Measurements from ENCODE around the gene FUZ. TPM values are rescaled to one million over a fixed set of nuclear protein-coding genes. Genes with fewer than 3 reads are reported as not detected.
A peak's percentile ranks its signal among the peaks of the same experiment; 100 is the strongest.

The FUZ gene
- total RNA-seq, 2 experiments from 2014 or later, result 15.6 to 18.8 TPM

- Mint-ChIP-seq H3K4me3 (no peak overlapping the region), H3K9me3 (ENCODE audit: low read depth) (no peaks in the 10 kb centered on the region), H3K27me3 (no peaks in the 10 kb centered on the region), H3K27ac (no peak overlapping the region), H3K4me1 (peaks cover 26% of the 10 kb centered on the region), H3K36me3 (ENCODE audit: low read depth) (peaks cover 14% of the 10 kb centered on the region)
- ChIA-PET POLR2A (no interaction called here), CTCF (interaction anchor here (0.7 kb wide), 1 partner anchor 92 kb away, joined by 3 read pairs; no protein-coding TSS in a partner anchor)
- ATAC-seq (no peak), DNase-seq (no peak)
- intact Hi-C loops (cut with DNase I, micrococcal nuclease), result no loop called here
Measured at GRCh38 chr19:49771674-49772139, 41.4 kb downstream of the FUZ start.

- Mint-ChIP-seq H3K36me3 (ENCODE audit: low read depth) (peaks cover 14% of the 10 kb centered on the region), H3K27me3 (no peaks in the 10 kb centered on the region), H3K4me1 (peaks cover 37% of the 10 kb centered on the region), H3K27ac (no peak overlapping the region), H3K4me3 (no peak overlapping the region), H3K9me3 (ENCODE audit: low read depth) (no peaks in the 10 kb centered on the region)
- intact Hi-C loops (cut with DNase I, micrococcal nuclease), result no loop called here
- DNase-seq (no peak), ATAC-seq (no peak)
- ChIA-PET CTCF (interaction anchor here (0.7 kb wide), 1 partner anchor 105 kb away, joined by 3 read pairs; no protein-coding TSS in a partner anchor), POLR2A (no interaction called here)
Measured at GRCh38 chr19:49770529-49770928, 42.6 kb downstream of the FUZ start.

- no peak for DNase-seq
- ATAC-seq, result no peak
- H3K36me3 Mint-ChIP-seq (ENCODE audit: low read depth), result peaks cover 9% of the 10 kb centered on the region
- H3K4me1 Mint-ChIP-seq, result peaks cover 36% of the 10 kb centered on the region
- intact Hi-C loops (cut with DNase I, micrococcal nuclease), result loop anchor here (2.0 to 5.0 kb wide), 2 partner anchors 51 to 316 kb away; partner anchors contain the start of genes ALDH16A1 (in 1 of the 2) and PIH1D1 (in 1 of the 2)
- H3K9me3 Mint-ChIP-seq (ENCODE audit: low read depth), result no peaks in the 10 kb centered on the region
- ChIA-PET POLR2A (no interaction called here), CTCF (no interaction called here)
- H3K27me3 Mint-ChIP-seq, result no peaks in the 10 kb centered on the region
- H3K4me3 Mint-ChIP-seq, result peak overlapping the region; percentile 94
- peak overlapping the region; percentile 66 for H3K27ac Mint-ChIP-seq
Measured at GRCh38 chr19:49767967-49768581, 45.0 kb downstream of the FUZ start.

GRCh38 chr19:49767381-49767780 is 45.7 kb downstream of the FUZ start:
- Mint-ChIP-seq H3K36me3 (ENCODE audit: low read depth) (peaks cover 6% of the 10 kb centered on the region), H3K4me3 (peak overlapping the region; percentile 94), H3K27ac (peak overlapping the region; percentile 66), H3K27me3 (no peaks in the 10 kb centered on the region), H3K9me3 (ENCODE audit: low read depth) (no peaks in the 10 kb centered on the region), H3K4me1 (peaks cover 36% of the 10 kb centered on the region)
- intact Hi-C loops (cut with DNase I, micrococcal nuclease), result loop anchor here (2.0 to 5.0 kb wide), 2 partner anchors 51 to 315 kb away; partner anchors contain the start of genes ALDH16A1 (in 1 of the 2) and PIH1D1 (in 1 of the 2)
- ATAC-seq, result no peak
- ChIA-PET CTCF (interaction anchor here (1.1 kb wide), 1 partner anchor 100 kb away, joined by 3 read pairs; the partner anchor contains the start of gene PNKP), POLR2A (interaction anchor here (0.7 to 1.3 kb wide), 3 partner anchors 49 to 175 kb away, joined by 3 to 7 read pairs (median 5); no protein-coding TSS in a partner anchor)
- no peak for DNase-seq

GRCh38 chr19:49766930-49767299 is 46.2 kb downstream of the FUZ start, which contains the start of gene AP2A1:
Gene AP2A1 (plus strand): TSS chr19:49767001. CDS start chr19:49767134, 133 bp downstream.
- H3K4me3 Mint-ChIP-seq, result peak within 1 kb of the TSS; percentile 94
- intact Hi-C loops (cut with DNase I, micrococcal nuclease), result loop anchor here (1.0 to 5.0 kb wide), 21 partner anchors 41 to 774 kb away; partner anchors contain the start of genes AKT1S1 (in 2 of the 2), FUZ (in 2 of the 2), PIH1D1 (in 2 of the 2) and TBC1D17 (in 2 of the 2)
- H3K36me3 Mint-ChIP-seq (ENCODE audit: low read depth), result peaks cover 6% of the 10 kb centered on the region
- H3K4me1 Mint-ChIP-seq, result peaks cover 36% of the 10 kb centered on the region
- DNase-seq (no peak), ATAC-seq (no peak)
- H3K27ac Mint-ChIP-seq, result peak within 1 kb of the TSS; percentile 93
- no peaks in the 10 kb centered on the region for H3K27me3 Mint-ChIP-seq
- CTCF ChIA-PET, result interaction anchor here (0.9 to 1.1 kb wide), 2 partner anchors 95 to 101 kb away, joined by 3 read pairs; partner anchors contain the start of gene PNKP
- POLR2A ChIA-PET, result interaction anchor here (0.5 to 1.3 kb wide), 6 partner anchors 49 to 680 kb away, joined by 3 to 7 read pairs (median 4); no protein-coding TSS in a partner anchor
- no peaks in the 10 kb centered on the region for H3K9me3 Mint-ChIP-seq (ENCODE audit: low read depth)

GRCh38 chr19:49766007-49766929 is 46.8 kb downstream of the FUZ start:
- peak; percentile 99 for DNase-seq
- ATAC-seq, result peak; percentile 93
- ChIA-PET CTCF (interaction anchor here (0.6 to 1.1 kb wide), 4 partner anchors 39 to 101 kb away, joined by 3 read pairs; partner anchors contain the start of gene PNKP), POLR2A (interaction anchor here (0.5 to 1.3 kb wide), 5 partner anchors 48 to 679 kb away, joined by 3 to 7 read pairs (median 5); no protein-coding TSS in a partner anchor)
- H3K36me3 Mint-ChIP-seq (ENCODE audit: low read depth), result peaks cover 6% of the 10 kb centered on the region
- H3K4me1 Mint-ChIP-seq, result peaks cover 36% of the 10 kb centered on the region
- H3K9me3 Mint-ChIP-seq (ENCODE audit: low read depth), result no peaks in the 10 kb centered on the region
- intact Hi-C loops (cut with DNase I, micrococcal nuclease), result loop anchor here (1.0 to 5.0 kb wide), 21 partner anchors 42 to 773 kb away; partner anchors contain the start of genes AKT1S1 (in 2 of the 2), FUZ (in 2 of the 2), PIH1D1 (in 2 of the 2) and TBC1D17 (in 2 of the 2)
- H3K4me3 Mint-ChIP-seq, result peak overlapping the region; percentile 94
- no peaks in the 10 kb centered on the region for H3K27me3 Mint-ChIP-seq
- H3K27ac Mint-ChIP-seq, result peak overlapping the region; percentile 93

GRCh38 chr19:49764341-49764740 is 48.8 kb downstream of the FUZ start:
- Mint-ChIP-seq H3K27ac (no peak overlapping the region), H3K27me3 (no peaks in the 10 kb centered on the region), H3K9me3 (ENCODE audit: low read depth) (no peaks in the 10 kb centered on the region), H3K4me3 (no peak overlapping the region), H3K4me1 (peaks cover 32% of the 10 kb centered on the region), H3K36me3 (ENCODE audit: low read depth) (peaks cover 3% of the 10 kb centered on the region)
- CTCF ChIA-PET, result no interaction called here
- ATAC-seq (no peak), DNase-seq (no peak)
- intact Hi-C loops (cut with DNase I, micrococcal nuclease), result no loop called here
- POLR2A ChIA-PET, result no interaction called here

- ChIA-PET POLR2A (no interaction called here), CTCF (no interaction called here)
- intact Hi-C loops (cut with DNase I, micrococcal nuclease), result no loop called here
- Mint-ChIP-seq H3K36me3 (ENCODE audit: low read depth) (no peaks in the 10 kb centered on the region), H3K4me1 (peaks cover 24% of the 10 kb centered on the region), H3K27me3 (no peaks in the 10 kb centered on the region), H3K4me3 (peak within 1 kb of the TSS; percentile 60), H3K27ac (peak within 1 kb of the TSS; percentile 67), H3K9me3 (ENCODE audit: low read depth) (no peaks in the 10 kb centered on the region)
- no peak for ATAC-seq
- no peak for DNase-seq
Measured at GRCh38 chr19:49763230-49763629, 49.9 kb downstream of the FUZ start, which contains the start of gene TSKS. Gene TSKS (minus strand): TSS chr19:49763306. CDS start chr19:49763247, 59 bp downstream.

- ChIA-PET CTCF (interaction anchor here (0.7 kb wide), 1 partner anchor 126 kb away, joined by 3 read pairs; no protein-coding TSS in a partner anchor), POLR2A (no interaction called here)
- peaks cover 13% of the 10 kb centered on the region for H3K4me1 Mint-ChIP-seq
- peak overlapping the region; percentile 67 for H3K27ac Mint-ChIP-seq
- DNase-seq, result peak; percentile 55
- ATAC-seq, result no peak
- peak overlapping the region; percentile 60 for H3K4me3 Mint-ChIP-seq
- intact Hi-C loops (cut with DNase I, micrococcal nuclease), result no loop called here
- no peaks in the 10 kb centered on the region for H3K9me3 Mint-ChIP-seq (ENCODE audit: low read depth)
- H3K36me3 Mint-ChIP-seq (ENCODE audit: low read depth), result no peaks in the 10 kb centered on the region
- no peaks in the 10 kb centered on the region for H3K27me3 Mint-ChIP-seq
Measured at GRCh38 chr19:49761625-49762311, 51.3 kb downstream of the FUZ start.

GRCh38 chr19:49761249-49761624 is 51.9 kb downstream of the FUZ start:
- CTCF ChIA-PET, result interaction anchor here (0.7 kb wide), 1 partner anchor 126 kb away, joined by 3 read pairs; no protein-coding TSS in a partner anchor
- no peaks in the 10 kb centered on the region for H3K36me3 Mint-ChIP-seq (ENCODE audit: low read depth)
- peak overlapping the region; percentile 67 for H3K27ac Mint-ChIP-seq
- no peaks in the 10 kb centered on the region for H3K27me3 Mint-ChIP-seq
- DNase-seq, result no peak
- H3K4me3 Mint-ChIP-seq, result peak overlapping the region; percentile 60
- ATAC-seq, result no peak
- intact Hi-C loops (cut with DNase I, micrococcal nuclease), result no loop called here
- POLR2A ChIA-PET, result no interaction called here
- no peaks in the 10 kb centered on the region for H3K9me3 Mint-ChIP-seq (ENCODE audit: low read depth)
- H3K4me1 Mint-ChIP-seq, result peaks cover 9% of the 10 kb centered on the region

Measured in activated CD4-positive, alpha-beta T cell treated with anti-CD3 and anti-CD28 coated beads for 36 hours (primary cell).